Nephron progenitor cell (in vitro differentiated cells): ENCODE results near the gene NRDC.

ENCODE experiments used
- DNase-seq: peaks from one replicate; pipeline ENCODE4 v3.0.0; 2021
- H3K27ac Mint-ChIP-seq: 2 replicates; pipeline ENCODE4 v1.8.0; 2021; ENCODE audit warnings: mild to moderate bottlenecking, moderate library complexity, mixed read lengths
- H3K27me3 Mint-ChIP-seq: 2 replicates; pipeline ENCODE4 v1.8.0; 2021; ENCODE audit warnings: mild to moderate bottlenecking, low read depth, mixed read lengths; ENCODE audit not compliant: poor library complexity
- H3K36me3 Mint-ChIP-seq: 2 replicates; pipeline ENCODE4 v1.8.0; 2021; ENCODE audit warnings: low read depth, mixed read lengths
- H3K4me1 Mint-ChIP-seq: 2 replicates; pipeline ENCODE4 v1.8.0; 2021; ENCODE audit warnings: mixed read lengths
- H3K4me3 Mint-ChIP-seq: 2 replicates; pipeline ENCODE4 v1.8.0; 2021; ENCODE audit warnings: mild to moderate bottlenecking, moderate library complexity, mixed read lengths
- H3K9me3 Mint-ChIP-seq: 2 replicates; pipeline ENCODE4 v1.8.0; 2021; ENCODE audit warnings: mild to moderate bottlenecking, moderate library complexity, mixed read lengths
- TF ChIP-seq, protein P1 (sequence below): fragments of 200-600 bp; sonication (generic); IDR thresholded peaks from 2 replicates; pipeline ENCODE4 v1.5.0; 2021; ENCODE audit warnings: antibody characterized with exemption

Gene NRDC

GRCh38 chr1:51788938-51789337 is 89.6 kb downstream of the NRDC start:
- Mint-ChIP-seq H3K4me3 (no peak overlapping the region), H3K9me3 (no peaks in the 10 kb centered on the region), H3K4me1 (peaks cover under 1% of the 10 kb centered on the region), H3K27me3 (no peaks in the 10 kb centered on the region), H3K27ac (no peak overlapping the region), H3K36me3 (peaks cover 76% of the 10 kb centered on the region)
- TF ChIP-seq, protein P1, sequence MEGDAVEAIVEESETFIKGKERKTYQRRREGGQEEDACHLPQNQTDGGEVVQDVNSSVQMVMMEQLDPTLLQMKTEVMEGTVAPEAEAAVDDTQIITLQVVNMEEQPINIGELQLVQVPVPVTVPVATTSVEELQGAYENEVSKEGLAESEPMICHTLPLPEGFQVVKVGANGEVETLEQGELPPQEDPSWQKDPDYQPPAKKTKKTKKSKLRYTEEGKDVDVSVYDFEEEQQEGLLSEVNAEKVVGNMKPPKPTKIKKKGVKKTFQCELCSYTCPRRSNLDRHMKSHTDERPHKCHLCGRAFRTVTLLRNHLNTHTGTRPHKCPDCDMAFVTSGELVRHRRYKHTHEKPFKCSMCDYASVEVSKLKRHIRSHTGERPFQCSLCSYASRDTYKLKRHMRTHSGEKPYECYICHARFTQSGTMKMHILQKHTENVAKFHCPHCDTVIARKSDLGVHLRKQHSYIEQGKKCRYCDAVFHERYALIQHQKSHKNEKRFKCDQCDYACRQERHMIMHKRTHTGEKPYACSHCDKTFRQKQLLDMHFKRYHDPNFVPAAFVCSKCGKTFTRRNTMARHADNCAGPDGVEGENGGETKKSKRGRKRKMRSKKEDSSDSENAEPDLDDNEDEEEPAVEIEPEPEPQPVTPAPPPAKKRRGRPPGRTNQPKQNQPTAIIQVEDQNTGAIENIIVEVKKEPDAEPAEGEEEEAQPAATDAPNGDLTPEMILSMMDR: no peak
- no peak for DNase-seq

- no peaks in the 10 kb centered on the region for H3K4me1 Mint-ChIP-seq
- H3K27ac Mint-ChIP-seq: no peak overlapping the region
- H3K36me3 Mint-ChIP-seq: peaks cover 77% of the 10 kb centered on the region
- TF ChIP-seq, protein P1: no peak
- no peak for DNase-seq
- no peak overlapping the region for H3K4me3 Mint-ChIP-seq
- no peaks in the 10 kb centered on the region for H3K9me3 Mint-ChIP-seq
- no peaks in the 10 kb centered on the region for H3K27me3 Mint-ChIP-seq
Measured at GRCh38 chr1:51784997-51785421, 93.5 kb downstream of the NRDC start.

- H3K27me3 Mint-ChIP-seq: no peaks in the 10 kb centered on the region
- H3K4me3 Mint-ChIP-seq: no peak overlapping the region
- DNase-seq: no peak
- H3K36me3 Mint-ChIP-seq: peaks cover 80% of the 10 kb centered on the region
- H3K4me1 Mint-ChIP-seq: peaks cover 8% of the 10 kb centered on the region
- no peak overlapping the region for H3K27ac Mint-ChIP-seq
- TF ChIP-seq, protein P1: no peak
- no peaks in the 10 kb centered on the region for H3K9me3 Mint-ChIP-seq
Measured at GRCh38 chr1:51780927-51781326, 97.6 kb downstream of the NRDC start.

- peaks cover 9% of the 10 kb centered on the region for H3K4me1 Mint-ChIP-seq
- DNase-seq: no peak
- no peak overlapping the region for H3K4me3 Mint-ChIP-seq
- peak overlapping the region; percentile 47 for H3K27ac Mint-ChIP-seq
- no peaks in the 10 kb centered on the region for H3K27me3 Mint-ChIP-seq
- peaks cover 85% of the 10 kb centered on the region for H3K36me3 Mint-ChIP-seq
- H3K9me3 Mint-ChIP-seq: no peaks in the 10 kb centered on the region
- TF ChIP-seq, protein P1: no peak
Measured at GRCh38 chr1:51776408-51776807, 102.1 kb downstream of the NRDC start.

- H3K4me1 Mint-ChIP-seq: no peaks in the 10 kb centered on the region
- peaks cover 76% of the 10 kb centered on the region for H3K36me3 Mint-ChIP-seq
- no peaks in the 10 kb centered on the region for H3K27me3 Mint-ChIP-seq
- TF ChIP-seq, protein P1: peak; percentile 71
- H3K4me3 Mint-ChIP-seq: no peak overlapping the region
- no peaks in the 10 kb centered on the region for H3K9me3 Mint-ChIP-seq
- peak; percentile 4 for DNase-seq
- H3K27ac Mint-ChIP-seq: no peak overlapping the region
Measured at GRCh38 chr1:51768971-51769588, 109.4 kb downstream of the NRDC start.

GRCh38 chr1:51761351-51761750 is 117.2 kb downstream of the NRDC start:
- TF ChIP-seq, protein P1: no peak
- no peak for DNase-seq
- no peak overlapping the region for H3K27ac Mint-ChIP-seq
- peaks cover 38% of the 10 kb centered on the region for H3K36me3 Mint-ChIP-seq
- H3K4me3 Mint-ChIP-seq: no peak overlapping the region
- no peaks in the 10 kb centered on the region for H3K27me3 Mint-ChIP-seq
- no peaks in the 10 kb centered on the region for H3K9me3 Mint-ChIP-seq
- H3K4me1 Mint-ChIP-seq: no peaks in the 10 kb centered on the region
